CD4-positive, alpha-beta T cell (primary cell): ENCODE data around the gene UBE2E1. TPM values are rescaled to one million over a fixed set of nuclear protein-coding genes. Genes with fewer than 3 reads are reported as not detected.

Experiments
- ATAC-seq: fragments of 200-7000 bp; cut with Tn5 transposase; one replicate; pipeline ENCODE4 v1.10.0; 2022; ENCODE audit warnings: mild to moderate bottlenecking; ENCODE audit not compliant: poor library complexity
- CTCF ChIA-PET: fragments of 350-600 bp; sonication (Branson Sonifier 250); formaldehyde crosslinking; loops from one replicate; lab custom pipeline; 2021; ENCODE audit warnings: antibody characterized with exemption, inconsistent platforms; lab: Charles Lee
- POLR2A ChIA-PET: fragments of 350-600 bp; sonication (Branson Sonifier 250); formaldehyde crosslinking; loops from one replicate; lab custom pipeline; 2021; ENCODE audit warnings: antibody characterized with exemption, inconsistent platforms; lab: Charles Lee
- DNase-seq, 14 experiments: peaks; one replicate each; pipeline ENCODE4 v3.0.0-alpha.2; 2013 to 2020; ENCODE audit warnings: mixed read lengths in 2 of 14
- H3K27ac ChIP-seq, 2 donors: one replicate each; pipeline versions ENCODE4 v1.5.1 to v1.7.0; 2013; ENCODE audit warnings: low read length in 2 of 2, low read depth in 1 of 2, mild to moderate bottlenecking in 1 of 2
- H3K27me3 ChIP-seq, 2 experiments: 1 replicate in 1 of 2; 2 replicates in 1 of 2; pipeline versions ENCODE4 v1.6.1 to v1.7.0; 2013; ENCODE audit warnings: low read length in 2 of 2, control low read depth in 1 of 2, mild to moderate bottlenecking in 1 of 2, moderate library complexity in 1 of 2; ENCODE audit not compliant: insufficient read depth in 2 of 2, control insufficient read depth in 1 of 2
- H3K36me3 ChIP-seq: one replicate; pipeline ENCODE4 v1.6.1; 2013; ENCODE audit warnings: low read length, control low read depth; ENCODE audit not compliant: insufficient read depth
- H3K4me1 ChIP-seq: one replicate; pipeline ENCODE4 v1.6.1; 2013; ENCODE audit warnings: low read length, control low read depth; ENCODE audit not compliant: insufficient read depth
- H3K4me3 ChIP-seq: one replicate; pipeline ENCODE4 v1.5.1; 2013; ENCODE audit warnings: mild to moderate bottlenecking, low read length, moderate library complexity
- H3K9me3 ChIP-seq, 2 experiments: 1 replicate in 1 of 2; 2 replicates in 1 of 2; pipeline versions ENCODE4 v1.6.1 to v1.7.0; 2013; ENCODE audit warnings: low read length in 2 of 2, mild to moderate bottlenecking in 2 of 2, control low read depth in 1 of 2, moderate library complexity in 1 of 2; ENCODE audit not compliant: control insufficient read depth in 1 of 2, insufficient read depth in 1 of 2
- H3K27ac Mint-ChIP-seq: one replicate; pipeline ENCODE4 v1.8.0; 2020; ENCODE audit warnings: mixed read lengths
- H3K27me3 Mint-ChIP-seq: one replicate; pipeline ENCODE4 v1.8.0; 2021; ENCODE audit warnings: mixed read lengths
- H3K36me3 Mint-ChIP-seq: one replicate; pipeline ENCODE4 v1.8.0; 2021; ENCODE audit warnings: low read depth, mixed read lengths
- H3K4me1 Mint-ChIP-seq: one replicate; pipeline ENCODE4 v1.8.0; 2021; ENCODE audit warnings: low read depth, mixed read lengths
- H3K4me3 Mint-ChIP-seq: one replicate; pipeline ENCODE4 v1.8.0; 2020; ENCODE audit warnings: mild to moderate bottlenecking, mixed read lengths
- H3K9me3 Mint-ChIP-seq: one replicate; pipeline ENCODE4 v1.8.0; 2020; ENCODE audit warnings: mixed read lengths
- CTCF ChIP-seq: fragments of 200-600 bp; IDR thresholded peaks from one replicate; pipeline ENCODE4 v1.8.0; 2022; ENCODE audit warnings: antibody characterized with exemption, mild to moderate bottlenecking
- intact Hi-C, 2 experiments: fragments of 100-400 bp; cut with DNase I in 1 of 2; cut with micrococcal nuclease in 1 of 2; formaldehyde crosslinking; loops; one replicate each; pipeline versions ENCODE4 v1.15.1 to v1.9.0; 2023 to 2025; cut with DNase I, micrococcal nuclease
- total RNA-seq, 174 experiments: library from RNA in 2 of 174; stranded (reverse) in 2 of 174; gene quantifications; one replicate each; pipeline ENCODE4 v1.2.3 and lab custom pipeline; 2021 to 2026

Gene UBE2E1
- total RNA-seq, 2 experiments from 2014 or later: 49.8 to 52.2 TPM

GRCh38 chr3:23796518-23796917, 9.2 kb upstream of the UBE2E1 start:
- POLR2A ChIA-PET: no interaction called here
- intact Hi-C loops: no loop called here
- H3K9me3 ChIP-seq: no peaks in the 10 kb centered on the region
- Mint-ChIP-seq H3K27me3 (no peaks in the 10 kb centered on the region), H3K4me3 (no peak overlapping the region), H3K36me3 (no peaks in the 10 kb centered on the region), H3K4me1 (no peaks in the 10 kb centered on the region), H3K27ac (no peak overlapping the region), H3K9me3 (no peaks in the 10 kb centered on the region)
- H3K27ac ChIP-seq: no peak overlapping the region
- H3K27me3 ChIP-seq: no peaks in the 10 kb centered on the region
- no peak overlapping the region for H3K4me3 ChIP-seq
- CTCF ChIA-PET: interaction anchor here (0.6 kb wide), 1 partner anchor 11 kb away, joined by 3 read pairs; no protein-coding TSS in a partner anchor
- no peak for DNase-seq
- H3K4me1 ChIP-seq: no peaks in the 10 kb centered on the region
- TF ChIP-seq CTCF: no peak
- no peaks in the 10 kb centered on the region for H3K36me3 ChIP-seq
- no peak for ATAC-seq

GRCh38 chr3:23797491-23797890, 8.3 kb upstream of the UBE2E1 start:
- POLR2A ChIA-PET: no interaction called here
- H3K4me1 ChIP-seq: no peaks in the 10 kb centered on the region
- no peaks in the 10 kb centered on the region for H3K9me3 ChIP-seq
- no peaks in the 10 kb centered on the region for H3K27me3 ChIP-seq
- ATAC-seq (no peak), DNase-seq (peak in 1 of 14 experiments; percentile 13)
- no peaks in the 10 kb centered on the region for H3K4me1 Mint-ChIP-seq
- no peak overlapping the region for H3K27ac Mint-ChIP-seq
- CTCF ChIA-PET: no interaction called here
- H3K36me3 Mint-ChIP-seq: no peaks in the 10 kb centered on the region
- TF ChIP-seq CTCF: no peak
- H3K9me3 Mint-ChIP-seq: no peaks in the 10 kb centered on the region
- no peaks in the 10 kb centered on the region for H3K27me3 Mint-ChIP-seq
- intact Hi-C loops: no loop called here
- no peak overlapping the region for H3K4me3 ChIP-seq
- H3K36me3 ChIP-seq: no peaks in the 10 kb centered on the region
- no peak overlapping the region for H3K27ac ChIP-seq
- H3K4me3 Mint-ChIP-seq: no peak overlapping the region

- Mint-ChIP-seq H3K36me3 (no peaks in the 10 kb centered on the region), H3K27ac (no peak overlapping the region), H3K4me1 (no peaks in the 10 kb centered on the region), H3K9me3 (no peaks in the 10 kb centered on the region), H3K4me3 (no peak overlapping the region), H3K27me3 (no peaks in the 10 kb centered on the region)
- Histone ChIP-seq H3K9me3 (no peaks in the 10 kb centered on the region), H3K27me3 (no peaks in the 10 kb centered on the region), H3K36me3 (no peaks in the 10 kb centered on the region), H3K4me1 (no peaks in the 10 kb centered on the region), H3K4me3 (no peak overlapping the region), H3K27ac (no peak overlapping the region)
- ATAC-seq (no peak), DNase-seq (no peak)
- intact Hi-C loops: no loop called here
- ChIA-PET POLR2A (no interaction called here), CTCF (no interaction called here)
- no peak for TF ChIP-seq CTCF
Observed at GRCh38 chr3:23798456-23798855, 7.3 kb upstream of the UBE2E1 start.
